GM13976 (cell line): ENCODE results near the gene IL31RA.

Experiments used
- DNase-seq: peaks from one replicate; pipeline ENCODE4 v3.0.0; 2012; ENCODE audit warnings: low spot score
- in situ Hi-C: fragments of 300-500 bp; cut with MboI; formaldehyde crosslinking; loops from one replicate; pipeline ENCODE4 v1.12.0; 2022; ENCODE audit warnings: low sequenced_read_pairs, mixed read lengths, inconsistent platforms; ENCODE audit not compliant: unreplicated experiment
- TF ChIP-seq, protein P1 (sequence below): IDR thresholded peaks from 2 replicates; pipeline ENCODE4 v1.5.1; 2012; ENCODE audit warnings: borderline replicate concordance, mild to moderate bottlenecking; ENCODE audit not compliant: insufficient read depth; ENCODE audit errors: extremely low read depth, missing control alignments, control extremely low read depth

Gene IL31RA

DNA sequence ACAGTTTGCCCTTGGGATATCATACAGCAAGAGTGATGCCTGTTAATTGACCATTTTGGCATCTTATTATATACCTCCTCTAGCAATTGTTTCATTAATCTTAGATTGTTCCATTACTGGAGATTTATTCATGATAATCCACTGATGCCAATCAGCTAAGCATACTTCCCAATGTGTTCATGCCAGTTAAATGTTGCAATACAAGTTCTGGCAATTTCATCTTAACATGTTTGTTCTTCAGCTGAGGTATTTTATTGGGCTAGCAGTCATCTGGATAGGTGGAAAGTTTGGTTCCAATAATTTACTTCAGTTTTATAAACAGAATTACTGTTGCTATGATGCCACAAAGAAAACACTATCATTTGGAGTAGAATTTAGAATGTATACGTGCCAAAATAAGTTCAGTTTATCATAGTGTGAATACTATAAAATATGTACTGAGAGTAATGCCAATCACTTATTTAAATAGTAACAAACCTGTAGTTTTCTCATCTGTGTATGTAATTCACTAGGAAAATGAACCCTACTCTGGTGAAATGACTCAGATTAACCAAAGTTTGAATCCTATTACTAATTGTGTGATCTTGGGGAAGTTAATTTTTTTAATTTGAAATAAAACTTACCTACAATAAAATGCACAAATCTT, 27.9 kb upstream of the IL31RA start:
- DNase-seq, result no peak
- in situ Hi-C loops, result no loop called here
- TF ChIP-seq, protein P1, sequence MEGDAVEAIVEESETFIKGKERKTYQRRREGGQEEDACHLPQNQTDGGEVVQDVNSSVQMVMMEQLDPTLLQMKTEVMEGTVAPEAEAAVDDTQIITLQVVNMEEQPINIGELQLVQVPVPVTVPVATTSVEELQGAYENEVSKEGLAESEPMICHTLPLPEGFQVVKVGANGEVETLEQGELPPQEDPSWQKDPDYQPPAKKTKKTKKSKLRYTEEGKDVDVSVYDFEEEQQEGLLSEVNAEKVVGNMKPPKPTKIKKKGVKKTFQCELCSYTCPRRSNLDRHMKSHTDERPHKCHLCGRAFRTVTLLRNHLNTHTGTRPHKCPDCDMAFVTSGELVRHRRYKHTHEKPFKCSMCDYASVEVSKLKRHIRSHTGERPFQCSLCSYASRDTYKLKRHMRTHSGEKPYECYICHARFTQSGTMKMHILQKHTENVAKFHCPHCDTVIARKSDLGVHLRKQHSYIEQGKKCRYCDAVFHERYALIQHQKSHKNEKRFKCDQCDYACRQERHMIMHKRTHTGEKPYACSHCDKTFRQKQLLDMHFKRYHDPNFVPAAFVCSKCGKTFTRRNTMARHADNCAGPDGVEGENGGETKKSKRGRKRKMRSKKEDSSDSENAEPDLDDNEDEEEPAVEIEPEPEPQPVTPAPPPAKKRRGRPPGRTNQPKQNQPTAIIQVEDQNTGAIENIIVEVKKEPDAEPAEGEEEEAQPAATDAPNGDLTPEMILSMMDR, result no peak

DNA sequence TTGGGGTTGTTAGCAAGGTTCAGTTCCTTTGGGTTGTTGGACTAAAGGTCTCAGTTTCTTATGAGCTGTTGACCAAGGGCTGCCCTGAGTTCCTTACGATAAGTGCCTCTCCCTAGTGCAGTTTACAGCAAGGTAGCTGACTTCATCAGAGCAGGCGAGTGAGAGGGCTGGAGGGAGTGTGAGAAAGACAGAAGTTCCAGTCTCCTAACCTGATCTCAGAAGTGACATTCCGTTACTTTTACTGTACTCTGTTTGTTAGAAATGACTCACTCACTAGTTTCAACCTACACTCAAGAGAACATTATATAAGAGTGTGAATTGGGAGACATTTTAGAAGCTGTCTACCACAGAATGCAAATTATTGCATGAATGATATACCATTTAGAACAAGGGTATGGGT, 21.2 kb upstream of the IL31RA start:
- in situ Hi-C loops, result no loop called here
- DNase-seq, result no peak

DNA sequence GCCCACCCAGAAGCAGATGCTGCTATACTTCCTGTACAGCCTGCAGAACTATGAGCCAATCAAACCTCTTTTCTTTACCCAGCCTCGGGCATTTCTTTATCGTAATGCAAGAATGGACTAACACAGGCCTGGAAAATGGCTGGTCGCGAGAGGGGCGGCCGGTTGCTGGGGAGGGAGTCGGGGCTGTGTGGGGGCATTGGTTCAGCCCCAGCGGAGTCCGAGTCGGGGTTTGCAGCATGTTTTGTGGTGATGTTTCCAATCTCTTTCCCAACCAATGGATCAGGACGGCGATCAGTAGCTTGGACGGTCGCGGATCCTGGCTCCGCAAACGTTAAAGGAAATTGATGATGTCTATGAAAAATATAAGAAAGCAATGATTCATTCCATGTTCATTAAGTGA, 18.7 kb upstream of the IL31RA start:
- in situ Hi-C loops, result no loop called here
- DNase-seq, result no peak
- TF ChIP-seq, protein P1, result no peak

More for the DNA sequence above, 21.2 kb upstream of the IL31RA start:
- TF ChIP-seq, protein P1, result no peak

DNA sequence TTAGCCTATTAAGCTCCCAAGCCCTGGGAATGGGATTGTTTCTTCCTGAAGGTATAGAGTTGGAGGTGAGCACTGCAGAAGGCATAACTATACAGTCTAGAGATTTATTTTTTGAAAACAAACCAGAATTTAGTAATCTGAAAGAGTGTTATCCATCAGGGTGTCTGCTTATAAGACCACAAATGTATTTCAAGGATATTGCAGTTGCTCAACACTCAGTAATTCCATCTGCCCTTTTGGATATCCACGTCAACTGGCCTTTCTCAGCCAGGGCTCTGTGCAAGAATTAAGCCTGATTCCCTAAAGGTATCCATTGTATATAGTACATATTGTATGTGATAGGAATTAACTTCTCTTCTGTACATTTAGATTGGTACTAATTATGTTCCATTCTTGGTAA, 15.0 kb upstream of the IL31RA start:
- TF ChIP-seq, protein P1, result no peak
- no peak for DNase-seq
- in situ Hi-C loops, result no loop called here

DNA sequence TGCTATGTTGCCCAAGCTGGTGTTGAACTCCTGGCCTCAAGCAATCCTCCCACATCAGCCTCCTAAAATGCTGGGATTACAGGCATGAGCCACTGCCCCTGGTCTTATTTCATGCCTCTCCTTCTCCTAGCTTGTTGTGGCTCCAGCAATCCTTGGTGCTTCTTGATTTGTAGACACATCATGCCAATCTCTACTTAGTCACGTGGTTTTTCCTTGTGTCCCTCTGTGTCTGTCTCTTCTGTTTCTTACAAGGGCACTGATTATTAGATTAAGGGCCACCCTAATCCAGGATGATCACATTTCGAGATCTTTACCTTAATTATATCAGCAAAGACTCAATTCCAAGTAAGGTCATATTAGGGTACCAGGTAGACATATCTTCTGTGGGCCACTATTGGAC, 9.2 kb upstream of the IL31RA start:
- in situ Hi-C loops, result no loop called here
- TF ChIP-seq, protein P1, result no peak

DNA sequence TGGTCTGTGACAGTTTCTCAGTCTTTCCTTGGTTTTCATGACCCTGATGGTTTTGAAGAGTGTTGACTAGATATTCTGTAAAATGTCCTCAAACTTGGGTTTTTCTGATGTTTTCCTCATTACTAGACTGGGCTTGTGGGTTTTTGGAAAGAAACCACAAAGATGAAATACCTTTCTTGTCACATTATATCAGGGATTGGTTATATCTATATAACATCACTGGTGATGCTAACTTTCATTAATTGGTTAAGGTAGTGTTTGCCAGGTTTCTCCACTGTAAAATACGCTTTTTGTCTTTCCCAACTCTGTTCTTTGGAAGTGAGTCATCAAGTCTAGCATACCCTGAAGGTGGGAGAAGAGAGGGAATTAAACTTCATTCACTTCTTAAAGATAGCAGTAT, 3.3 kb upstream of the IL31RA start:
- DNase-seq, result no peak
- in situ Hi-C loops, result no loop called here
- TF ChIP-seq, protein P1, result no peak

More for the DNA sequence above, 9.2 kb upstream of the IL31RA start:
- DNase-seq, result no peak
